K562 (cell line): Measurements from ENCODE around the gene NMNAT1. TPM values are rescaled to one million over a fixed set of nuclear protein-coding genes. Genes with fewer than 3 reads are reported as not detected.

Experiments
- ARHGAP35 ChIP-seq: fragments of 450-650 bp; IDR thresholded peaks from 2 replicates; pipeline ENCODE4 v1.6.1; 2018; ENCODE audit not compliant: partially characterized antibody
- BRD9 ChIP-seq: fragments of 450-650 bp; IDR thresholded peaks from 2 replicates; pipeline ENCODE4 v1.6.1; 2018; ENCODE audit warnings: low read depth; ENCODE audit not compliant: partially characterized antibody
- DMBX1 ChIP-seq: fragments of 250-450 bp; sonication (Bioruptor Pico); IDR thresholded peaks from 2 replicates; pipeline ENCODE4 v1.8.0; 2022; ENCODE audit warnings: inconsistent platforms, mild to moderate bottlenecking, moderate library complexity, borderline replicate concordance
- FOXM1 ChIP-seq, 2 experiments: fragments of 450-650 bp in 1 of 2; sonication (generic) in 1 of 2; formaldehyde crosslinking in 1 of 2; IDR thresholded peaks; 2 replicates each; pipeline versions ENCODE4 v1.6.1 to v1.9.0; 2017 to 2022; ENCODE audit warnings: low read depth in 2 of 2, mild to moderate bottlenecking in 2 of 2, missing genetic modification reagents in 1 of 2, moderate library complexity in 1 of 2
- JUND ChIP-seq, 2 experiments: IDR thresholded peaks; 2 replicates in 1 of 2; 3 replicates in 1 of 2; pipeline ENCODE4 v1.6.1; 2011; ENCODE audit warnings: borderline replicate concordance in 2 of 2, low read depth in 2 of 2, low read length in 2 of 2, improper control_type of control experiment in 1 of 2, missing biosample characterization in 1 of 2, missing genetic modification characterization in 1 of 2, missing genetic modification reagents in 1 of 2
- KAT2B ChIP-seq: IDR thresholded peaks from one replicate; pipeline ENCODE4 v1.6.1; 2012; ENCODE audit warnings: low read depth, mild to moderate bottlenecking, control low read depth, inconsistent platforms, low read length, moderate library complexity
- MEIS2 ChIP-seq: fragments of 450-650 bp; IDR thresholded peaks from 2 replicates; pipeline ENCODE4 v1.6.1; 2014; ENCODE audit warnings: mild to moderate bottlenecking; ENCODE audit not compliant: partially characterized antibody
- NFATC3 ChIP-seq: fragments of 450-650 bp; IDR thresholded peaks from 2 replicates; pipeline ENCODE4 v1.6.1; 2017; ENCODE audit warnings: mild to moderate bottlenecking
- NONO ChIP-seq, 2 experiments: fragments of 200-400 bp in 1 of 2; fragments of 450-650 bp in 1 of 2; formaldehyde crosslinking in 1 of 2; IDR thresholded peaks; 2 replicates each; pipeline ENCODE4 v1.6.1; 2017; ENCODE audit warnings: low read depth in 2 of 2, mild to moderate bottlenecking in 2 of 2, moderate library complexity in 2 of 2, low read length in 1 of 2
- OTX1 ChIP-seq: fragments of 450-650 bp; formaldehyde crosslinking; IDR thresholded peaks from 2 replicates; pipeline ENCODE4 v1.4.0; 2022; ENCODE audit warnings: mild to moderate bottlenecking
- POLR2AphosphoS5 ChIP-seq: IDR thresholded peaks from 2 replicates; pipeline ENCODE4 v1.6.1; 2011; ENCODE audit warnings: mild to moderate bottlenecking, low read depth, low read length, moderate library complexity; ENCODE audit not compliant: control insufficient read depth, insufficient read depth
- POLR2B ChIP-seq: fragments of 450-650 bp; IDR thresholded peaks from 2 replicates; pipeline ENCODE4 v1.6.1; 2018; ENCODE audit warnings: low read depth; ENCODE audit not compliant: partially characterized antibody
- RNF219 ChIP-seq: fragments of 250-450 bp; sonication (Bioruptor Pico); IDR thresholded peaks from 2 replicates; pipeline ENCODE4 v1.5.0; 2022; ENCODE audit warnings: mild to moderate bottlenecking
- SRSF3 ChIP-seq: fragments of 200-400 bp; formaldehyde crosslinking; IDR thresholded peaks from 2 replicates; pipeline ENCODE4 v1.6.1; 2016; ENCODE audit warnings: mild to moderate bottlenecking, low read length, moderate library complexity; ENCODE audit not compliant: insufficient read depth
- ZKSCAN8 ChIP-seq: fragments of 200-800 bp; sonication (Bioruptor generic); IDR thresholded peaks from 2 replicates; pipeline ENCODE4 v1.6.1; 2016; ENCODE audit warnings: missing genetic modification characterization, missing compliant biosample characterization
- ZNF512 ChIP-seq: IDR thresholded peaks from 2 replicates; pipeline ENCODE4 v1.6.1; 2016; ENCODE audit warnings: missing genetic modification characterization, missing compliant biosample characterization
- ZNF589 ChIP-seq: fragments of 200-800 bp; sonication (Bioruptor generic); IDR thresholded peaks from 2 replicates; pipeline ENCODE4 v1.6.1; 2016; ENCODE audit warnings: low read depth, missing genetic modification characterization, missing compliant biosample characterization
- ZNF707 ChIP-seq: fragments of 250-450 bp; sonication (Bioruptor Pico); conservative IDR thresholded peaks from 2 replicates; pipeline ENCODE4 v1.8.0; 2022; ENCODE audit warnings: inconsistent platforms, mild to moderate bottlenecking, moderate library complexity
- polyA plus RNA-seq, 8 experiments: library from polyadenylated mRNA; depleted of rRNA in 4 of 8; stranded (reverse) in 5 of 8; unstranded in 3 of 8; fragments of >200 nt; fragmentation: Nextera tagmentation in 2 of 8; fragmentation: Illumina TruSeq in 1 of 8; extraction: Ambion mirVana in 2 of 8; extraction: Trizol in 1 of 8; gene quantifications; 2 replicates each; pipeline versions ENCODE4 v1.2.1 to v1.2.3, GENCODE V29; 2011 to 2014; ENCODE audit warnings: inconsistent platforms in 1 of 8, missing spikeins in 1 of 8
- total RNA-seq, 7 experiments: library from RNA; depleted of rRNA in 6 of 7; stranded (reverse); fragments of >200 nt in 6 of 7; fragmentation: Illumina TruSeq in 2 of 7; extraction: Trizol in 2 of 7; gene quantifications; 2 replicates each; pipeline versions ENCODE4 v1.2.1 to v1.2.3, GENCODE V29; 2011 to 2021; ENCODE audit warnings: low replicate concordance in 1 of 7
- TF ChIP-seq, protein P1 (sequence below): fragments of 250-450 bp; sonication (Bioruptor Pico); IDR thresholded peaks from 2 replicates; pipeline ENCODE4 v1.4.0; 2020; ENCODE audit warnings: mild to moderate bottlenecking

The NMNAT1 gene
- total and polyA plus RNA-seq, 9 of the 15 experiments (the other 6 are each of a cell fraction or from before 2014, with no cell fraction given): 5.1 to 14.6 (median 12.1) TPM

DNA sequence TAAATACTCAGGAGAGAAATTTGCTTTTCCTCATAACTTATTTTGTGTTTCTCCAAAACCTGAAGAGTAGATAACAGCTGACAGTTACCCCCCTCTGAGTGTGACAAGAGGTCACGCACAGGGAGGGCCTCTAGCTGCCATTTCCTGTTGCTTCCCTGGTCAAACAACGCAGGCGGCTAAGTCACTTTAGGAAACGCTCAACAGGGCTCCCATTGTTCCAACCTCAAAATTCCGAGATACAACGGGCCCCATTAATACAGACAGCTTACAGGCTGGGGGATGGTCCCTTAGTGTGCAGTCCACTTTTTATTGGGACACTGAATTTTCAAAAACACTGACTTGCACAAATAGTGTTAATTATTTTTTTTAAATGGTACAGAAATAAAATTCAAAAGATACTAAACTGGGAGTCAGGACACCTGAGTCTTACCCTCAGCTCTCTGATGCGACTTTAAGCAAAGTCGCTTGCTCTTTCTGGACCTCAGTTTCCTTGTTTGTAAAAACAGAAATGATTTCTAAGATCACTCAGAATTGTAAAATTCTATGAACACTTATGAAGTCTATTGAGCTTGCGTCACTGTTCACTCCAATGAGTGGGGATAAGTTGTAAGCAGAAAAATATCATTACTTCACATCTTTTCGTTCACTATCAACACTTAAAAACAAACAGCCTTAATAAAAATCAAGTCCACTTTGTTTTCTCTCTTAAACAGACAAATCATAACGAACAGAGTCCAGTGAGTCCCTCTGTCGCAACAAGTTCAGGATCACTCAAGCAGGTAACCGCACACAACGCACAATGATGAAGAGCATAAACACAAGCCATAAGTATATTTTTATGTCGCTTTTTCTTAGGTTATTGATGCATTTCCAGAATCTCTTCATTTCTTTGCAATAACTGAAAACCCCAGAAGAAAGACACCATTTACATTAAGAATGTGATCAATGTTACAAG is 13.6 kb upstream of the NMNAT1 start (continued):
- TF ChIP-seq MEIS2: peak; percentile 80
- TF ChIP-seq KAT2B: no peak
- TF ChIP-seq ARHGAP35: no peak
- no peak for TF ChIP-seq ZNF512 (tag)
- peak; percentile 90; the same call in 1 of the 2 replicates for TF ChIP-seq ZNF589 (CRISPR knock-in tag)
- TF ChIP-seq OTX1 (CRISPR knock-in tag): no peak
- no peak for TF ChIP-seq ZNF707 (CRISPR knock-in tag)
- TF ChIP-seq, protein P1, sequence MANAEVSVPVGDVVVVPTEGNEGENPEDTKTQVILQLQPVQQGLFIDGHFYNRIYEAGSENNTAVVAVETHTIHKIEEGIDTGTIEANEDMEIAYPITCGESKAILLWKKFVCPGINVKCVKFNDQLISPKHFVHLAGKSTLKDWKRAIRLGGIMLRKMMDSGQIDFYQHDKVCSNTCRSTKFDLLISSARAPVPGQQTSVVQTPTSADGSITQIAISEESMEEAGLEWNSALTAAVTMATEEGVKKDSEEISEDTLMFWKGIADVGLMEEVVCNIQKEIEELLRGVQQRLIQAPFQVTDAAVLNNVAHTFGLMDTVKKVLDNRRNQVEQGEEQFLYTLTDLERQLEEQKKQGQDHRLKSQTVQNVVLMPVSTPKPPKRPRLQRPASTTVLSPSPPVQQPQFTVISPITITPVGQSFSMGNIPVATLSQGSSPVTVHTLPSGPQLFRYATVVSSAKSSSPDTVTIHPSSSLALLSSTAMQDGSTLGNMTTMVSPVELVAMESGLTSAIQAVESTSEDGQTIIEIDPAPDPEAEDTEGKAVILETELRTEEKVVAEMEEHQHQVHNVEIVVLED (CRISPR knock-in tag): peak; percentile 40; the same call in 1 of the 2 replicates
- TF ChIP-seq RNF219 (CRISPR knock-in tag): no peak
- TF ChIP-seq ZKSCAN8: peak; percentile 84
- peak; percentile 67; the same call in 1 of the 2 replicates for TF ChIP-seq POLR2AphosphoS5
- peak; percentile 45 for TF ChIP-seq FOXM1 (IDR thresholded peaks at IDR 0.05; ENCODE audit: low read depth)
- no peak for TF ChIP-seq FOXM1 (CRISPR knock-in tag; IDR thresholded peaks at IDR 0.05; ENCODE audit: low read depth)
- TF ChIP-seq DMBX1 (CRISPR knock-in tag): peak; percentile 78
- no peak; a peak in 1 of 4 replicates for TF ChIP-seq NONO (IDR thresholded peaks at IDR 0.05; ENCODE audit: low read depth in 2 of 2, low read length in 1 of 2)
- TF ChIP-seq JUND (IDR thresholded peaks at IDR 0.05; ENCODE audit: borderline replicate concordance, low read depth, low read length): peak; percentile 67
- TF ChIP-seq JUND (tag; IDR thresholded peaks at IDR 0.05; ENCODE audit: borderline replicate concordance, low read depth, low read length): peak; percentile 62; the same call in 2 of the 3 replicates
- no peak for TF ChIP-seq SRSF3
- peak; percentile 84 for TF ChIP-seq BRD9
- TF ChIP-seq NFATC3: no peak
- TF ChIP-seq POLR2B: no peak
